HG03469 (cell line): ENCODE data around the gene STK17A.
"Not testable (repeated sequence)": the region's sequence is repeated elsewhere in the genome, so short reads cannot be mapped to it uniquely, and the experiment has no call there.

Experiments
- ATAC-seq: cut with Tn5 transposase; IDR thresholded peaks from one replicate; pipeline ENCODE4 v1.9.1; 2021; ENCODE audit warnings: mild to moderate bottlenecking, moderate library complexity, moderate number of reproducible peaks; ENCODE audit not compliant: unreplicated experiment

The STK17A gene

DNA sequence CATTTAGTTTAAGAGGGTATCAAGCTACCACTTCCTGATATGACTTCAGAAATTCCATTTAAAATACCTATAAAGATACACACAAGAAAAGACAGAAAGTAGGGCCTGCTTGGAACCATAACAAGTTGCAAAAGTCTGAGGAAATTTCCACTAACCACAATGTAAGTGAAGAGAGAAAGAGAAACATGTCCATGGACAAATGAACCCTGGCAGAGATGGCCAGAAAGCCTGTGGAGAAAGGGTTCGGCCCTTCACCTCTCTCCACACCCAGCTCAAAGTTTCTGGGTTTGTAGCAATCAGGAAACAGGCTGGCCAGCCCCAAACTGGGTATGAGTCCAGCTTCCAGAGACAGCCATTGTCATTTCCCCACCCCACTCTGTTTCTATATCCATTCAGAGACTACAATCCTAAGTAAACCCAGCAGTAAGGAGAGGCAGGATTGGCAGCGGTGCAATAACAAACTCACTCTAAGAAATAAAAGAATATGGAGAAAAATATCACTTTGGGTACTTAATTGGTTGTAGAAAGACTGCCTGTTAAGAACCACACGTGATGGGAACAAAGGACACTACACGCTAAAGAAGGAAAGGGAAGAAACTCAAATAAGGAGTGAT lies 71.1 kb downstream of the STK17A start:
- no peak for ATAC-seq

DNA sequence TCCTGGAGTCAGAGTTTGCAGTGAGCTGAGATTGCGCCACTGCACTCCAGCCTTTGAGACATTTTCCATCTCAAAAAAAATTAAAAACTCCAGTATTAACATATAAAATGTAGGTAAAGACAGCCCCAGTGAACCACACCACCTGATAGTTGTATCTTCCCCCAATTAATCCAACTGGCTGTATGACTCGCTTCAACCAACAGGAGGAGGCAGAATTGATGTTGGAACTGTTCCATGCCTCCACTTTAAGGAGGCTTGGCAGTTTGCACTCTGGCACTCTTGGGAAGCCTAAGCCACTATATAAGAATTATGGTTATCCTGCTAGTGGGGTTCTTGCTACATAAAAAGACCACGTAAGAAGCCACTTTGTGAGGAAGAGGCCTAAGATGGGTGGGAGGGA lies 72.7 kb downstream of the STK17A start:
- ATAC-seq = no peak

DNA sequence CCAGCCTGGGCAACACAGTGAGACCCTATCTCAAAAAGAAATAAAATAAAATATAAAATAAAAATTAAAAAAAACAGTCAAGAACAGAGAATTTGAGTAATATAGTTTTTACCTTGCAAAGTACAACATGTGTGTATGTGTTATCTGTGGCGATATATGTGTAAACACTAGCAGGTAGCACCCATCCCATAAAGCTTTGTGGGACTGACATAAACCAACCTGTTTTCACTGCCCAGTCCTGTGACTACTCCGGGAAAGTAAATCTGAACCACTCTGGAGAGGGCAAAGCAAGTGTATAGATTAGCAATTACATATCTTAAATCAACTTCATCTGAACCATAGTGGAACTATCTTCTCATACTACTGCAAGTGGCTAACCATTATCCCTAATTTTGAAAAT lies 74.1 kb downstream of the STK17A start:
- ATAC-seq = no peak

DNA sequence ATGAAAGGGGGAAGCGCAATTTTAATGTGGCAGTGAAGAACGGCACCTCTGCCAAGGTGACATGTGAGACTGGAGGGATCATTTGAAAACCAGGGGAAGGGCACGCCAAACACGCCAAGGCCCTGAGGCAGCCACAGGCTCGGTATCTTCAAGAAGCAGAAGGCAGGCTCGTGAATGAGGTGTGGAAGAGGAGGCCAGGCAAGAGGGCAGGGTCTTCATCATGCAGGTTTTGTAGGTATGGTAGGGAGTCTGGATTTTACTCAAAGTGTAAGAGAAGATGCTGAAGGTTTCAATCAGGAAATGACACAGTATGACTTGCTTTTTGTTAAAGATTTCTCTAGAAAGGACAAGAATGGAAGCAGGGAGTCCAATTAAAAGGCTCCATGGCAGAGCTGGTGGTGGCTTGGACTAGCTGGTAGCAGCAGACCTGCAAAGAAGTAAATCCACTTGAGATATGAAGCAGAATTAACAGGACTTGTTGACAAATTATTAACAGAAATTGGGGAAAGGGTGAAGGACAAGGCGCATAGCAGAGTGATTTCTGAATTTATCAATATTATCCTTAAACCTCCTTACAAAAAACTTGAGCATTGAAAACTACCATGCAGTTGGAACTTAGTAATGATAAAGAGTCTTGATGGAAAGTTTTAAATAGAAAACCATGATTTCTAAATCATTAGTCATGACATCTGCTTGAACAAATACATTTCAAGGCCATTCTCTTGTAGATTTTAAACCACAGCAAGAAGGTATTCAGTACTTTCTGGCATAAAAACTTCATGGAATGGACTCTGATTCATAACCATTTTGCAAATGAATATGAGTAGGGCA lies 76.0 kb downstream of the STK17A start:
- peak; percentile 63 for ATAC-seq

DNA sequence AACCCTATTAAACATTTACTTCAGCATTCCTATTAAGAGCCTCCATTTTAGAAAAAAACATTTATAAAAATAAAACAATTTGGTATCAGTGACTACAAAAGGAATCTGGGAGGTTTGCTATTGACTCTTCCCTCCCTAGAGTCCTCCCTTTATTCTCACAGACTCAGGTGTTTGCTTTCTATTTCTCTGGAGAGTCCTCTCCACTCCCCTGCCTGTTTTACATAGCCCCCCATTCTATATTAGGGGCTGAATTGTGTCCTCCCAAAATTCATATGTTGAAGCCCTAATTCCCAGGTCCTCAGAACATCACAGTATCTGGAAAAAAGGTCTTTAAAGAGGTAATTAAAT lies 76.6 kb downstream of the STK17A start:
- ATAC-seq = no peak

DNA sequence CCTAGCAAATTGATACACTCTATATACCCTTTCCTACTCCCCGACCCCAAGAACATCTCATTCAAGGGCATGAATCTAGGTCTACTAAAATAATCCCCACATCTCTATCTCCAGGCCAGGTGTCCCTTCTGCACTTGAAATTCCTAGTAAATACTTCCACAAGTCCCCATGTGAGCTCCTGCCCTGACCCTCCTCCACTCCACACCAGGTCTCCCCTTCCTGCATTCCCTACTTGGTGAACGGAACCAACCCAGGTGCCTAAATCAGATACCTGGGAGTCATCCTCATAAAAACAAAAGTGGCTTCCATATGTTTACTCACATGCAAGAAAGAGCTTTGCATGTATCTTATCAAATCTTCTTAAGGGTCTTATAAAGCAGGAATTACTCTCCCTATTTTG lies 77.2 kb downstream of the STK17A start:
- no peak for ATAC-seq

DNA sequence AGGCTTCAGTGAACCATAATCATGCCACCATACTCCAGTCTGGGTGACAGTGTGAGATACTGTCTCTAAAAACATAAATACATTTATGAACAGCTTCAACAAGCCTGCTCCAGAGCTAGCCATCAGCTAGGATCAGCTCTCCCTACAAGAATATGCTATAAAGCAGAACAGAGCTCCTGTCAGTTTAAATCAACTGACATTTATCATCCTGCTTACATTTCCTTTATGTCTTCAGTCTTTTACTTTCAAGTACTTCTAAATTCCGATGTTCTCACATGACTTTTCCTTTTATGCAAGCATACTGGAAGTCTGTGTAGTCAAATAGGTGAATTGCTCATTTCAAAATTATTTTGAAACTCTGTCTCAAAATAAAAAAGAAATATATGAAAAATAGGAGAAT lies 81.8 kb downstream of the STK17A start:
- ATAC-seq = no peak

DNA sequence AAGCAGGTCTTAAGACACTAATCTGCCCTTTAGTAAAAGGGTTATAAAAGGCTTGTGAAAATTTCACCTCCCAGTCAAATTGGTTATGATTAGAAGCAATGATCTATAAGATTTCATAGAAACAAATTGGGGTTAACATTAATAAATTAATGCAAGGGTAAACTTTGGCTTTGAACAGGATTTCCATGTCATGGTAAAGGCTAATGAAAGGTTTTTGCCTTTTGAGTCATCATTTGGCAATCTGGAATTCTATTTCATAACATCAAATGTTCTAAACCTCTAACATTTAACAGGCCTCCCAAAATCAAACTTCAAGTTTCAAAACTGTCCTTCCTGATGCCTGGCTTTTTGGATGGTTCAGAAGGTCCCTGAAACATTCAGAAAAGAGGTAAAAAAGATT lies 84.0 kb downstream of the STK17A start:
- ATAC-seq = no peak

DNA sequence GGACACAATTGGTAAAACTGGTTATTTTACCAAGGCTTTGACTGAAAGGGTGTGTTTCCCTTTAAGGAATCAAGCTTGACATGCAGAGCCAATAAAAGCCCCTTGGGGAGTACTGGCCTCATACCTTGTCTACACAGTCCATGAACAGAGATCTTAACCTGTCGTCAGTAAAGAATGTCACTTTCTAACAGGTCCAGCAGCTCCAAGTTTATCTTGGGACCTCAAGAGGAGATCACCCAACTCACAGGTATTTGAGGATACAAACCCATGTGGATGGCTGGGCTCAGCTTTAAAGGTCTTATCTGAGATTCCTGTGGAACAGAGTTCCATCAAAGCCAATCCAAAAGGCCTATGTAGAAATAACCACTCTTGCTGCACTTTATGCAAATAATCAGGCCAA lies 85.1 kb downstream of the STK17A start:
- no peak for ATAC-seq

DNA sequence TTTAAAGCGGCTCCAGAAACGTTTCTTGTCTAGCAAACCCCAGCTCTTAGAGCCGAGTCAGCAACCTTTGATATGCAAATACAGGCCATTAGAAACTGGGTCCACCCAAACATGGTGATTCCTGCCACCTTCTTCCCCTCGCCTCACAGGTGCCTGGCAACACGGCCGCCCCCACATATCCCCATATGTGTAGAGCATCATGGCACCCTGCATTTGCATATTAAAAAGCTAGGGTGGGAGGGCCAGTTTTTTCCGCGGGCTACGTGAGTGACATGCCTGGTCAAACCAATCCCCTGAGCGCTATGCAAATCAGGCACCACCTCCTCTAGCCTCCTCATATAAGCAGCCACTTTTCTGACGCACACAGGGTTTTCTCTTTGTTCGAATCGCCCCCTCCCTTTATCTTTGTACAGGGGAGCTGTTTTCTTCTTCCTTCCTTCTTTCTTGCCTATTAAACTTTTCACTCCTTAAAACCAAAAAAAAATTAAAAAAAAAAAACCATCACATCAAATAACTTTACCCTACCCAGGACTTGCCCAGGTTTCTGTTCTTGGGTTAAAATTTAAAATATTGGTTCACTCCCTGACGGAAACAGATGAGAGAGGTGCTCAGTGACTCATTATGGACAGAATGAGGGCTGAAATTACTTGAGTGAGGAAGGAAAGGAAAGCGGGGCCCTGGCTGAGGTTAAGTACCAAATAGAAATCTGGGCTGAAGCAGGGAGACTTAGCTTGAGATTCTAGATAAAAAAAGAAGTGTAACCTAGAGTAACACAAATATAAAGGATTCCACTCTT lies 86.6 kb downstream of the STK17A start:
- no peak for ATAC-seq

DNA sequence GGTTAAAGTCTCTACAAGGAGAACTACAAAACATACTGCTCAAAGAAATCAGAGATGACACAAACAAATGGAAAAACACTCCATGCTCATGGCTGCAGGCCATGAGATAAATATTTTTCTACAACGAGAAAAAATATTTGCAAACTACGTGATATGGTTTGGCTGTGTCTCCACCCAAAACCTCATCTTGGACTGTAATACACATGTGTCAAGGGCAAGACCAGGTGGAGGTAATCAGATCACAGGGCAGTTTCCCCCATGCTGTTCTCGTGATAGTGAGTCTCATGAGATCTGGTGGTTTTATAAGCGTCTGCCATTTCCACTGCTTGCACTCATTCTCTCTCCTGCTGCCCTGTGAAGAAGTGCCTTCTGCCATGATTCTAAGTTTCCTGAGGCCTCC lies 88.6 kb downstream of the STK17A start:
- ATAC-seq = no peak

DNA sequence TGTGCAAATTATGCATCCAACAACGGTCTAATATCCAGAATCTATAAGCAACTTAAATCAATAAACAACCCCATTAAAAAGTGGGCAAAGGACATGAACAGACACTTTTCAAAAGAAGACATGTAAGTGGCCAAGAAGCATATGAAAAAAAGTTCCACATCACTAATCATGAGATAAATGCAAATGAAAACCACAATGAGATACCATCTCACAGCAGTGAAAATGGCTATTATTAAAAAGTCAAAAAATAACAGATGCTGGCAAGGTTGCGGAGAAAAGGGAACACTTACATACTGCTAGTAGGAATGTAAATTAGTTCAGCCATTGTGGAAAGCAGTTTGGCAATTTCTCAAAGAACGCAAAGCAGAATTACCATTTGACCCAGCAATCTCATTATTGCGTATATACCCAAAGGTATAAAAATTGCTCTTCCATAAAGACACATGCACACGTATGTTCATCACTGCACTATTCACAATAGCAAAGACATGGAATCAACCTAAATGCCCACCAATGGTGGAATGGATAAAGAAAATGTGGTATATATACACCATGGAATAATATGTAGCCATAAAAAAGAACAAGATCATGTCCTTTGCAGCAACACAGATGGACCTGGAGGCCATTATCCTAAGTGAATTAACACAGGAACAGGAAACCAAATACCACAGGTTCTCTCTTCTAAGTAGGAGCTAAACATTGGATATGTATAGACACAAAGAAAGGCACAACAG lies 90.5 kb downstream of the STK17A start:
- ATAC-seq = not testable (repeated sequence)

DNA sequence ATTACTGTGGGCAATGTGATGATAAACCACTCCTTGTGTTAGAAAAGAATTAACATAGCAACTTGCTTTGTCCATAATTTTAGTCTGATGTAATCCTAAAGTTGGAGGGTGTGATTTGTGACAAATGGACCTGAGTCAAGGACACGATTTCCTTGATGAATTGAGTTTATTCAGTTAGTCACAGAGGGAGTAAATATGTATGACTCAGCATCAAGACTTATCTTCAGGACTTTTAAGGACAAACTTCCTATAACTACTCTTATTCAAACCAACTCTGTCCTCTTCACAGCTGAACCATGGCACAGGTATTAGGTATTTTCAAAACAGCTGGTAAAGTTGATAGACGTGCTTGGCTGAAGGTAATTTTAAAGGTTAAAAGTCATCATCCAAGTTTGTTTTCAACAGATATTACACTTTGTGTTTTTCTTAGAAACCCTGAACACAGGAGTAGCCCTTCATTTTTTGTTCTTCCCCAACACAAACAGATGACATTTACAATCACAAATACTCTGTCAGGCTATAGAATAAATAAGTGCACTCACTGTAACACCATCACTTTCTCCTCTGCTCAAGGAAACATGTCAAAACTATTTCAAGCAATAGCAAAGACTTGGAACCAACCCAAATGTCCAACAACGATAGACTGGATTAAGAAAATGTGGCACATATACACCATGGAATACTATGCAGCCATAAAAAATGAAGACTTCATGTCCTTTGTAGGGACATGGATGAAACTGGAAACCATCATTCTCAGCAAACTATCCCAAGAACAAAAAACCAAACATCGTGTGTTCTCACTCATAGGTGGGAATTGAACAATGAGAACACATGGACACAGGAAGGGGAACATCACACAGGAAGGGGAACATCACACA lies 91.9 kb downstream of the STK17A start:
- ATAC-seq = no peak
